NOMO-1 (cell line): ENCODE data around the gene KLHL2.

Experiments
- DNase-seq, 2 experiments: peaks; one replicate each; lab custom pipeline; 2025; ENCODE audit not compliant: unreplicated experiment in 2 of 2; lab: John Stamatoyannopoulos, UW

Gene KLHL2

GRCh38 chr4:165286619-165287340 lies 79.4 kb downstream of the KLHL2 start:
- peak; percentile 58 to 67 for DNase-seq

- no peak for DNase-seq
Measured at GRCh38 chr4:165288226-165288625, 80.9 kb downstream of the KLHL2 start.

GRCh38 chr4:165288639-165289422 lies 81.5 kb downstream of the KLHL2 start:
- DNase-seq, result peak in 1 of 2 experiments; percentile 38

GRCh38 chr4:165289423-165289785 lies 82.0 kb downstream of the KLHL2 start:
- DNase-seq, result no peak

GRCh38 chr4:165293061-165293460 lies 85.7 kb downstream of the KLHL2 start:
- DNase-seq, result no peak

GRCh38 chr4:165293927-165294649 lies 86.7 kb downstream of the KLHL2 start:
- no peak for DNase-seq

GRCh38 chr4:165294907-165295306 lies 87.5 kb downstream of the KLHL2 start:
- peak in 1 of 2 experiments; percentile 50 for DNase-seq

GRCh38 chr4:165297626-165298025 lies 90.3 kb downstream of the KLHL2 start:
- no peak for DNase-seq

GRCh38 chr4:165299399-165300060 lies 92.2 kb downstream of the KLHL2 start:
- peak; percentile 24 to 84 for DNase-seq

- no peak for DNase-seq
Measured at GRCh38 chr4:165301833-165302232, 94.5 kb downstream of the KLHL2 start.

GRCh38 chr4:165302658-165303057 lies 95.3 kb downstream of the KLHL2 start:
- DNase-seq, result no peak

- peak; percentile 35 to 50 for DNase-seq
Measured at GRCh38 chr4:165308166-165308565, 100.8 kb downstream of the KLHL2 start.

GRCh38 chr4:165308606-165309005 lies 101.2 kb downstream of the KLHL2 start:
- DNase-seq, result no peak

GRCh38 chr4:165309456-165309855 lies 102.1 kb downstream of the KLHL2 start:
- no peak for DNase-seq

GRCh38 chr4:165312506-165312905 lies 105.1 kb downstream of the KLHL2 start:
- DNase-seq, result no peak

GRCh38 chr4:165319030-165319429 lies 111.7 kb downstream of the KLHL2 start:
- no peak for DNase-seq

GRCh38 chr4:165319509-165319908 lies 112.1 kb downstream of the KLHL2 start:
- no peak for DNase-seq

GRCh38 chr4:165324236-165324917 lies 117.0 kb downstream of the KLHL2 start:
- no peak for DNase-seq

- DNase-seq, result no peak
Measured at GRCh38 chr4:165324918-165325304, 117.5 kb downstream of the KLHL2 start.

GRCh38 chr4:165325732-165326512 lies 118.6 kb downstream of the KLHL2 start:
- no peak for DNase-seq
